ENCODE data around the gene GPX3.

GPX3 gene

DNA sequence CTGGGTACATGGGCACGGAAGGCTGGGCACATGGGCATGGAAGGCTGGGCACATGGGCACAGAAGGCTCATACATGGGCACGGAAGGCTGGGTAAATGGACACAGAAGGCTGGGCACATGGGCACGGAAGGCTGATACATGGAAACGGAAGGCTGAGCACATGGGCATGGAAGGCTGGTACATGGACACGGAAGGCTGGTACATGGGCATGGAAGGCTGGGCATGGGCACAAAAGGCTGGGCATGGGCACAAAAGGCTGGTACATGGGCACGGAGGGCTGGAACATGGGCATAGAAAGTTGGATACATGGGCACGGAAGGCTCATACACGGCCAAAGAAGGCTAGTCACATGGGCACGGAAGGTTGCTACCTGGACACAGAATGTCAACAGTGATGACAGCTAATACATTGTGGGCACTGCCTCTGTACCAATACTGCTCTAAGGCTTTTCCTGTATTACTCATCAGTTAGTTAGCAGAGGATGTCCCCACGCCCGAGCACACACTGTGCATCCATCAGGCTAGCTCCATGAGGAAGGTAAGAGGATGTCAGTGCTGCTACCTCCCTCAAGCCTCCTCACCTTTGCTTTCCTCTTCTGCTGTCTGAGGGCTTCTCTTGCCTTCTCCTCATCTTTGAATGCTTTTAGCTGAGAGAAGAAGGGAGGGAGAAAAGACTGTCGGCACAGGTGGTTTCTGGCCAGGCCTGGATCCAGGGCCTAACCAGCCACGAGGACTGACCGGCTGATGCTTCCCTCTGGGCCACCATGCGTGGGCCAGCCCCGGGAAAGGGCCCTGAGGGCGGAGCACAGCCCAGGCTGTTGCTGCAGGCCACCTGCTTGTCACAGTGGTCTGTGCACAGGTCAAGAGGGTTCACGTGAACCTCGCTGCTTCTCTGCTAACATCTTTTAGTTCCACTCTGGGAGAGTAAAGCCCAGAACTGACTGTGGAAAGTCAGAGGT, 14.3 kb downstream of the GPX3 start:
- DNase-seq (ENCODE audit: low spot score): peak; percentile 90

GRCh38 chr5:151036556-151036955, 16.2 kb downstream of the GPX3 start:
- peak; percentile 75 for DNase-seq (ENCODE audit: low spot score)

DNA sequence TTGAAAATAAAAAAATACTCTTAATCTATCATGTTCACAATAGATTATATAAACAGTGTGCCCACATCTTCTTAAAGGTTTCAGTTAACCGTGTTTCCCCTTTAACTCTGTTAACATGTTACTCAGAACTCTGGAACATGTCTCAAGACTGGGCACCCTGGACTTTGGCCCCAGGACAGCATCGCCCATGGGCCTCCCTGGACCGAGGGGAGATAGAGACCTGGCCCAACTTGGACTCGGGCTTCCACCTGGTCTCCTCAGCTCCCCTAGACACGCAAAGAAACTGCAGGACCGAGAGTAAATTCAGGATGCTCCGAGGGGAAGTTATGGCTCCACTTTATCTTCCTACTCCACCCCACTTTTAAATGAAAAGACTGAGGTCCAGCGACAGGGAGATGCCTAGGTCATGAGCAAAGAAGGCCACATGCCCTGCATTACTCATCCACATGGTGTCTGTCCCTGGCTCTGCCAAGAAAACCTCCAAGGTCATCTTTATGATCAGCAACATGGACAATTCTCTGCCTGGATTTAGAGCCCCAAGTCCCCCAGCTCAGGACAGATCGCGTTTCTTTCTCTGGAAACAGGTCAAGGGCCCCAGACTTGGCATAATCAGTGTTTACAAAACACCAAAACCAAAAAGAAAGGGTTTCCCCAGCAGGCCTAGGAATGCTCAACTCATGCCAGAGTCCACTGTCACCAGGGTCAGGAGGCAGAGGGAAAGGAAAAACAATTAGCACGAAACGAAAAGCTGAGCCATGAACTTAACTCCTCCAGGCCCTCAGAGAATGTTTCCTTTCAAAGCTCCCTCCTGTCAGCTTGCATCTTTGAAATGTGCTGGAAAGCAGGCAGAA, 17.4 kb downstream of the GPX3 start:
- peak; percentile 64 for DNase-seq (ENCODE audit: low spot score)

- DNase-seq (ENCODE audit: low spot score): no peak
Observed at GRCh38 chr5:151038412-151038745, 18.0 kb downstream of the GPX3 start.

DNA sequence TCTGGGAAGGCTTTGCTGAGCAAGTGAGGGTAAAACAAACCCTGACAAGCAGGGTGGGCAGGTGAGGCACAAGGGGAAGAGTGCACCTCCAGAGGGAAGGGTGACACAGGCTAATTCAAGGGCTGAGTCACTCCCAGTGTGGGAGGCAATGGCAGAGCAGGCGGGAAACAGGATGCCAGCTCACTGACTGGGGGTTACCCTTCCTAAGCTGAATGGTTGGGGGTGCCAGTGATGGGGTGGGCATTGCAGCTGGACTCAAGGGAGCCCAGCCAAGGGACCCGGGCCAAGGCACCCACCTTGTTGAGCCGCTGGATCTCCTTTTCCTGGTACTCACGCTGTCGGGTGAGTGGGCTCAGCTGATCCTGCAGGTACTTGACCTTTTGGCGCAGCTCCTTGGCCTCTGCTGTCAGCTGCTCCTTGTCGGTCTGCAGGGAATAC, 18.4 kb downstream of the GPX3 start:
- peak; percentile 75 for DNase-seq (ENCODE audit: low spot score)

DNA sequence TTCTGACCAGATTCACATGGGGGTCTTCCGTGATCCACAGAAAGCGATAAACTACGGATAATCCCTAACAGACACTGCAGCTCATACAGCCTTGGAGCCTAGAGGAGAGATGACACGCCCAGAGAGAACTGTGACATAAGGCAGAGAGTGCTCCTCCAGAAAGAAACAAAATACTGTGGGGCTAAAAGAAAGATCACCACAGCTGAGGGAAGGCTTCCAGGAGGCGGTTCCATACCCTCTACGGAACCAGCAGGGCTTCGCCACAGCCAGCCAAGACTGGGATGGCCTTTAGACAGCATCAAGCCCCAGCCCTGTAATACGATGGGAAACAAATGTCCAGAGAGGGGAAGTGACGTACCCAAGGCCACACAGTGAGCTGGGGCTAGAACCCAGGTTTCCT, 19.3 kb downstream of the GPX3 start:
- DNase-seq (ENCODE audit: low spot score): no peak

- DNase-seq (ENCODE audit: low spot score): peak; percentile 92
Observed at GRCh38 chr5:151040211-151040747, 19.9 kb downstream of the GPX3 start.

DNA sequence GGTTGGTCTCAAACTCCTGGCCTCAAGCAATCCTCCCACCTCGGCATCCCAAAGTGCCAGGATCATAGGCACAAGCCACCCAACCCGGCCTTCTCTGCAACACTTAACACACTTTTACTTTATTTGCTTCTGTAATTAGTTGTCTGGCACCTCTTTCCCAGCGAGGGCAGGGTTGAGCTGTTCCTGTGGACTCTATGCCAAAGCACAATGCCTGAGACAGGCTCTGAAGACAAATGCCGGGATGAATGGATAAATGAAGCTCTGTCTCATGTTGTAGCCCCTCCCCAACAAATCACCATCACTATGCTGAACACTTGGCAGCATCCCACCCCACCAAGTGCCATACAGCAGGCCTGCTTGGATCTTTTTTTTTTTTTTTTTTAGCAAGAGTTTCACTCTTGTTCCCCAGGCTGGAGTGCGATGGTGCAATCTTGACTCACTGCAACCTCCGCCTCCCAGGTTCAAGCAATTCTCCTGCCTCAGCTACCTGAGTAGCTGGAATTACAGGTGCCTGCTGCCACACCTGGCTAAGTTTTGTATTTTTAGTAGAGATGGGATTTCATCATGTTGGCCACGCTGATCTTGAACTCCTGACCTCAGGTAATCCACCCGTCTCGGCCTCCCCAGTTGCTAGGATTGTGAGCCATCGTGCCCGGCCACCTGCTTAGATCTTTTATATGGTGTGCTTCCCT, 21.3 kb downstream of the GPX3 start:
- DNase-seq (ENCODE audit: low spot score): peak; percentile 64

DNA sequence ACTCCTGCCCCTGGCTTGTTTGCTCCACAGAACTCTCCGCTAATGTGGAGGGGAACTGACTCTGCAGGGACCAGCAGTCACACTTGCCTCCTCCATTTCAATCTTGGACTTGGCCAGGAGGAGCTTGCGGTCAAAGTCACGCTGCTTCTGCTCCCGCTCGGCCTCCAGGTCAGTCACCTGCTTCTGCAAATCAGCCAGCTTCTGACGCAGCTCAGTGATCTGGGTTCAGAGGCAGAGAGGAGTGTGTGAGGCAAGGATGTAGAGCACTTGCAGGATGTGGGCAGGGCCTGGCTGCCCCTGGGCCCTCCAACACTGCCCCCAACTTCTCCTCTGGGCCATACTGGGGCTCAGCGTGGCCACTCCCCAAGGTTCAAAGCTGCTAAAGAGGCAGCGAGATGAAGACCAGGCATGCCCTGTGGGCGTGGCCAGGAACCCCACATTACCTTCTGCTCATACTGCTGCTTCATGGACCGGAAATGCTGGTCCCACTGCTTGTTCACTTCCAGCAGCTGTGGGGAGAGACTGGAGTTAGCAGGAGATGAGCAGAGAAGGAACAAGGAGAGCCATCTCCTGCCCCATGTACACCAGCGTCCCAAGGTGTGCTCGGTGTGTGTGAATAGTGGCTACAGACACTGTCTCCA, 22.2 kb downstream of the GPX3 start:
- peak; percentile 85 for DNase-seq (ENCODE audit: low spot score)

GRCh38 chr5:151047814-151048425, 27.5 kb downstream of the GPX3 start:
- DNase-seq (ENCODE audit: low spot score): no peak

GRCh38 chr5:151048526-151048925, 28.1 kb downstream of the GPX3 start:
- no peak for DNase-seq (ENCODE audit: low spot score)

DNA sequence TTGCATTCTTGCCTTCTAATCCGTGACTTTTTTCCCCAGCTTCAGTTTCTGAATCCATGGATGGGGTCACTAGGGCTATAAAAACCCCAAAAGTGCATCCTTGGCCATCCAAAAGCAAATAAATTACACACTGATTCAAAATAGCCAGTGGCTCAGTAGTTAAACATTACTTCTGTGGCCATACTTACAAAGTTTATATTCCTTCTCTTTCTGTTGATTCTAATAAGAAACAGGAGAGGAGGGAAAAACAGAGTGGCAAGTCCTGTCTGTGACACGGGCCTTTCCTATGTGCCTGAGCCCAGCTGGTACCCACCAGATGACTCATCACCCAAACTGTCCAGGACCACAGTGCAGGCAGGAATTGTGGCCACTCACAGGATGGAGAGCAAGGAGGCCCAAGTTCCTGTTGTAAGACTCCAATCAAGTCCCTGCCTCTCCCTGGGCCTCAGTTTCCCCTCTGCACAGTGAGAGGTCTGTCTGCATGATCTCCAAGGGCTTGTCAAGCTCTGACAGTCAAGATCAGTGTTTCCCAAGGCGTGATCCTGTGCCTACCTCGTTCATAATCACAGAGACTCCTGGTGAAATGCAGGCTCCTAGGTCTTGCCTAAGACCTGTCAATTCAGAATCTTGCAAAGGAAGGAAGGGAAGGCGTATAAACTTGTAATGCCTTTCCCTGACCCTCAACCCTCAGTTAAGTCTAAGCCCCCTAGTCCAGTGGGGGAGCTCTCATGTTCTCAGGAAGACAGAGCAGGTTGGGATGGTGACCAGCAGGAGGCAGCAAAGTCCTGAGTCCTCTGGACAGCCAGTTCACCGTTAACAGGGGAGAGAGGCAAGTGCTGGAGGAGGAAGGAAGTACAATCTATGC, 30.9 kb downstream of the GPX3 start:
- DNase-seq (ENCODE audit: low spot score): peak; percentile 78

- DNase-seq (ENCODE audit: low spot score): no peak
Observed at GRCh38 chr5:151051931-151052608, 31.7 kb downstream of the GPX3 start.

DNA sequence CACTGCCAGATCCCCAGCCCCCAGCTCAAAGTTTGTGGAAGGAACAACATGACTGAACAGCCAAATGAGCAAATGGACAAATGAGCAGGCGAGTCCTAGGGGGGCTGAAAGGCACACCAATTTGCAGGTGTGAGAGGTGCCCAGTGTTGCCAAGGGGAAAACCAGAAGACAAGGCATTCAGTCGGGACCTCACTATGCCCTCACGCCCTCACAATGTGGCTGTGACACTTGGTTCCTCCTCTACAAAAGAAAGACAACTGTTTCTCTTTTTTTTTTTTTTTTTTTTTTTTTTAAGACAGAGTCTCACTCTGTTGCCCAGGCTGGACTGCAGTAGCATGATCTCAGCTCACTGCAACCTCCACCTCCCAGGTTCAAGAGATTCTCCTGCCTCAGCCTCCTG, 32.4 kb downstream of the GPX3 start:
- DNase-seq (ENCODE audit: low spot score): no peak

DNA sequence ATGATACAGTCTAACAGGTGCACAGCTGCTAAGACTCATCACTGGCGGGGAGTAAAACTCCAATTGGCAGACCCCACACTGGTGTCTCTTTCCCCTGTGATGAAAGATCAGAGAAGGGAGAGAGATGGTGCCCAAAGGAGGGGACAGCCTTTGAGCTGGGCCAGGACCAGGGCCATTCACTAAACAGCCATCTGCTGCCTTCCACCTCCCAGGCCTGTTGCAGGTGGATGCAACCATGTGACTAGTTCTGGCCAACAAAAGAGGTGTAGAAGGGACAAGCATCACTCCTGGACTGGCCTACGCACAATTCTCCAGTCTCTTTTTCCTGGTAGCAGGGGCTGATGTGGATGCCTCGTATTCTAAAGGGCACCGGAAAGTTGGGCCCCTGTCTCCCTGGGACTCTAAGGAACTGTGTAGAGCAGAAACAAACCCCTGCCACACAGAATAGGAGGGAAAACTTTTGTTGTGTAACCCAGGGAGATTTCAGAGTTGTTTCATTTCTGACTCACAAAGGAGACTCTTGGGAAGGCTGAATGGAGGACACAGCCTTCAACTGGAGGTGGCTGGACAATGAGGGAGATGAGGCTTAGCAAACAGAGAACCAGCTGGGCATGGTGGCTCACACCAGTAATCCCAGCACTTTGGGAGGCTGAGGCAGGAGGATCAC, 33.5 kb downstream of the GPX3 start:
- no peak for DNase-seq (ENCODE audit: low spot score)

DNA sequence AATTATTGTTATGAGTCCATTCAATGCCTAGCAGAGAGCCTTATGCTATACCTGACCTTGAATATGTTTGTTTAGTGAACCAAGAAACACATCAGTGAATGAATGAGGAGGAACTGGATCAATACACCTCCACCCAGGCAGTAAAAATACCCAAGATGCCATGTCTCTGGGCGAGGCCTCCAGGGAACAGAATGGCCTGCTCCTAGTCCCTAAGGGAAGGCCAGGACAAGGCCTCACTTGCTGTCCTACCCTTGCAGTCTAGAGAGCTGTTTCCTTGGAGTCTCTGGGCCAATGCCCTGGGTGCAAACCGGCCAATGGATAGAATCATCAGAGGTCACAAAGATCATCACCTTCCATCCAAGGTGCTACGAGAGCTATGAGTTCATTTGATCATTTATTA, 34.3 kb downstream of the GPX3 start:
- no peak for DNase-seq (ENCODE audit: low spot score)

- DNase-seq (ENCODE audit: low spot score): no peak
Observed at GRCh38 chr5:151055336-151055735, 34.9 kb downstream of the GPX3 start.

DNA sequence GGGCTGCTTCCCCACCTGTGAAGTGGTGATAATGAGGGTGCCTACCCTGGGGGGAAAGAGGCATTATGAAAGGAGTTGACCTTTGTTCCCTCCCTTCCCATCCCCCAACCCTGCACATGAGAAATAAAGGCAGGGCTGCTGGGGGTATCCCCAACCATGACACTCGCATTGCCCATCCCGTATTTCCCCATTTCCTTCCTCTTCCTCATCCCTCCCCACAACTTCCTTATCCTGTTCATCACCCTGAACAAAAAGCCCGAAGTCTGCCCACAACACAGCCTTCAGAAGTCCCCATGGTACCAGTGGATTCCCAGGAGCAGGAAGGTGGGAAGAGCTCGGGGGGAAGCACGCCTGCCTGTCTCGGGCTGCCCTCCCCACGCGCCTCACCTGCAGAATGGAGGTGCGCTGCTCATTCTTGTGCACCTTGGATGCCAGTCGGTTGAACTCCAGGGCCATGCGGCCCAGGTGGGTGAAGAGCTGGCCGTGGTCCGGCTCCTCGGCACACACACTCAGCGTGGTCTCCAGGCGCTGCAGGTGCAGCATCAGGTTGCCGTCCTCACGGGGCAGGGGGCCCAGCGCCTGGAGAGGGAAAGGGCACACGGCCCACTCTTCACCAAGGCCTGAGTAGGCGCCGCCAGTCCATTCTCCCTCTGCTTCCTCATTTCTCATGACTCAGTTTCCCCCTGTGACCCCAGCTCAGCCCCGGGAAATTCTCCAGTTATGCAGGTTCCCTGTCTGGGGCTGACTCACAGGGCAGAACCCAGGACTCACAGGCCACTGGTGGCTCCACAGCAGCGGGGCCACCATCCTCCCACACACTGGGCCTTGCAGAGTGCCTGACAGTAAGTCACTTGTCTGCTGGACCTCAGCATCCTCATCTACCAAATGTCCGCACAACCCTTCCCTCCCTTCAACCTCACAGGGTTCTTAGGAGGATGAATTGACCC, 36.3 kb downstream of the GPX3 start:
- DNase-seq (ENCODE audit: low spot score): no peak
